ENCODE results near the gene ARL6IP1. TPM values are rescaled to one million over a fixed set of nuclear protein-coding genes. Genes with fewer than 3 reads are reported as not detected.

Gene ARL6IP1
- polyA plus RNA-seq, 3 donors, result 89.0 to 158 (median 142) TPM

GRCh38 chr16:18797746-18798145 lies 3.6 kb downstream of the ARL6IP1 start:
- Histone ChIP-seq H3K9ac (ENCODE audit: insufficient read depth, low read length, poor library complexity, severe bottlenecking) (no peak overlapping the region), H3K9me3 (replicated peaks in 1 of 2; ENCODE audit: control insufficient read depth in 1 of 2, insufficient read depth in 1 of 2, low read length in 2 of 2) (no peaks in the 10 kb centered on the region), H3K4me3 (replicated peaks in 1 of 3; ENCODE audit: low read depth in 2 of 3, low read length in 3 of 3) (no peak overlapping the region), H2AFZ (ENCODE audit: insufficient read depth, low read depth, low read length, poor library complexity, severe bottlenecking) (no peak overlapping the region), H3K4me2 (replicated peaks; ENCODE audit: extremely low read depth, low read length, poor library complexity, severe bottlenecking) (no peak overlapping the region), H3K36me3 (replicated peaks in 1 of 2; ENCODE audit: control insufficient read depth in 1 of 2, insufficient read depth in 2 of 2, low read length in 2 of 2) (peaks cover 44 to 59% of the 10 kb centered on the region in 2 donors), H3K79me2 (ENCODE audit: insufficient read depth, low read length) (peaks cover 88% of the 10 kb centered on the region), H3K4me1 (ENCODE audit: control insufficient read depth in 1 of 2, insufficient read depth in 2 of 2, low read length in 2 of 2) (peaks cover 27 to 37% of the 10 kb centered on the region in 2 donors), H4K20me1 (ENCODE audit: insufficient read depth, low read length) (peaks cover 23% of the 10 kb centered on the region), H3K27me3 (ENCODE audit: control insufficient read depth in 2 of 2, insufficient read depth in 2 of 2, low read length in 2 of 2) (no peaks in the 10 kb centered on the region), H3K27ac (ENCODE audit: low read depth in 1 of 2, low read length in 2 of 2) (no peak overlapping the region)
- WGBS (ENCODE audit: insufficient coverage), result no CpG with 5 or more reads among the region's 4 CpGs
- Mint-ChIP-seq H3K4me1 (peaks cover 31% of the 10 kb centered on the region), H3K27ac (peak overlapping the region in 2 of 7 donors; percentile 30 to 54), H3K27me3 (ENCODE audit: low read depth in 3 of 3) (no peaks in the 10 kb centered on the region), H3K4me3 (no peak overlapping the region), H3K9me3 (peaks cover 0 to 2% (median 0%) of the 10 kb centered on the region in 7 donors), H3K36me3 (peaks cover 37 to 51% of the 10 kb centered on the region in 2 donors)
- no peak for DNase-seq
- intact Hi-C loops (cut with micrococcal nuclease), result no loop called here
- TF ChIP-seq CTCF (IDR thresholded peaks at IDR 0.05), result no peak

- peaks cover 46 to 57% of the 10 kb centered on the region in 2 donors for H3K36me3 Mint-ChIP-seq
- H3K4me3 ChIP-seq (replicated peaks in 1 of 3; ENCODE audit: low read depth in 2 of 3, low read length in 3 of 3), result no peak overlapping the region
- no peak overlapping the region for H3K9ac ChIP-seq (ENCODE audit: insufficient read depth, low read length, poor library complexity, severe bottlenecking)
- WGBS (ENCODE audit: insufficient coverage), result no CpG with 5 or more reads among the region's 1 CpG
- no peaks in the 10 kb centered on the region for H3K27me3 Mint-ChIP-seq (ENCODE audit: low read depth in 3 of 3)
- H3K79me2 ChIP-seq (ENCODE audit: insufficient read depth, low read length), result peaks cover 83% of the 10 kb centered on the region
- peaks cover 0 to 2% (median 0%) of the 10 kb centered on the region in 7 donors for H3K9me3 Mint-ChIP-seq
- H2AFZ ChIP-seq (ENCODE audit: insufficient read depth, low read depth, low read length, poor library complexity, severe bottlenecking), result no peak overlapping the region
- H3K36me3 ChIP-seq (replicated peaks in 1 of 2; ENCODE audit: control insufficient read depth in 1 of 2, insufficient read depth in 2 of 2, low read length in 2 of 2), result peaks cover 51 to 73% of the 10 kb centered on the region in 2 donors
- no peaks in the 10 kb centered on the region for H3K27me3 ChIP-seq (ENCODE audit: control insufficient read depth in 2 of 2, insufficient read depth in 2 of 2, low read length in 2 of 2)
- no peak overlapping the region for H3K4me2 ChIP-seq (replicated peaks; ENCODE audit: extremely low read depth, low read length, poor library complexity, severe bottlenecking)
- peak overlapping the region in 1 of 7 donors; percentile 37 for H3K27ac Mint-ChIP-seq
- TF ChIP-seq CTCF (IDR thresholded peaks at IDR 0.05), result no peak
- peaks cover 23% of the 10 kb centered on the region for H4K20me1 ChIP-seq (ENCODE audit: insufficient read depth, low read length)
- H3K27ac ChIP-seq (ENCODE audit: low read depth in 1 of 2, low read length in 2 of 2), result no peak overlapping the region
- intact Hi-C loops (cut with micrococcal nuclease), result no loop called here
- no peak for DNase-seq
- H3K4me1 Mint-ChIP-seq, result peaks cover 23% of the 10 kb centered on the region
- H3K9me3 ChIP-seq (replicated peaks in 1 of 2; ENCODE audit: control insufficient read depth in 1 of 2, insufficient read depth in 1 of 2, low read length in 2 of 2), result no peaks in the 10 kb centered on the region
- H3K4me1 ChIP-seq (ENCODE audit: control insufficient read depth in 1 of 2, insufficient read depth in 2 of 2, low read length in 2 of 2), result peaks cover 17 to 26% of the 10 kb centered on the region in 2 donors
- no peak overlapping the region for H3K4me3 Mint-ChIP-seq
These were observed 5.0 kb downstream of the ARL6IP1 start for GRCh38 chr16:18796377-18796776.
